Peyer's patch (tissue), 4 donors: ENCODE measurements around the gene GUCY2D.

Experiments
- POLR2A ChIP-seq, 2 donors: fragments of 450-650 bp; IDR thresholded peaks; one replicate each; pipeline ENCODE4 v1.5.1; 2017; ENCODE audit warnings: antibody characterized with exemption in 2 of 2, mild to moderate bottlenecking in 2 of 2, moderate library complexity in 2 of 2
- TF ChIP-seq, protein P1 (sequence below), 6 experiments: fragments of 450-650 bp in 4 of 6; fragments of 200-600 bp in 2 of 6; sonication (generic) in 1 of 6; IDR thresholded peaks; one replicate each; pipeline ENCODE4 v1.5.1; 2017 to 2019; ENCODE audit warnings: antibody characterized with exemption in 6 of 6, mild to moderate bottlenecking in 3 of 6, moderate library complexity in 1 of 6

DNA sequence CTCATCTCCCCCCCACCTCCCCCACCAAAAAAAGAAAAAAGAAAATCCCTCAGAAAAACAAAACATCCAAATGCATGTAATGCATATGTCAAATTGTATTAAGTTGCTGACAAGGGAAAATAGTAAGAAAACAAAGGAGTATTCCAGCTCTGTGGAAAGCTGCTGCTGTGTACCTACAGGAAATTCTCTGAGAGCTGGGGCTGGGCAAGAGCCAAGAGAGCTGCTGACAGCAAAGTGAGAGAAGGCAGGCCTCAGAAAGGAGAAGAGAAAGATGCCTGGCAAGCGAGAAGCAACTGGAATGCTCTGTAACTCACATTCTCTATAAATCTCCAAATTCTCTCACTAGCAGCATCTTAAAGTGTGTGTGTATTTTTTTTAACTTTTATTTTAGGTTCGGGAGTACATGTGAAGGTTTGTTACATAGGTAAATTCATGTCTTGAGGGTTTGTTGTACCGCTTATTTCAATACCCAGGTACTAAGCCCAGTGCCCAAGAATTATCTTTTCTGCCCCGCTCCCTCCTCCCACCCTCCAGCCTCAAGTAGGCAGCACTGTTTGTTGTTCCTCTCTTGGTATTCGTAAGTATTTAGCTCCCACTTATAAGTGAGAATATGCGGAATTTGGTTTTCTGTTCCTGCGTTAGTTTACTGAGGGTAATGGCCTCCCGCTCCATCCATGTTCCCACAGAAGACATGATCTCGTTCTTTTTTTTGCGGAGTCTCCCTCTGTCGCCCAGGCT is 46.0 kb upstream of the GUCY2D start:
- TF ChIP-seq, protein P1, sequence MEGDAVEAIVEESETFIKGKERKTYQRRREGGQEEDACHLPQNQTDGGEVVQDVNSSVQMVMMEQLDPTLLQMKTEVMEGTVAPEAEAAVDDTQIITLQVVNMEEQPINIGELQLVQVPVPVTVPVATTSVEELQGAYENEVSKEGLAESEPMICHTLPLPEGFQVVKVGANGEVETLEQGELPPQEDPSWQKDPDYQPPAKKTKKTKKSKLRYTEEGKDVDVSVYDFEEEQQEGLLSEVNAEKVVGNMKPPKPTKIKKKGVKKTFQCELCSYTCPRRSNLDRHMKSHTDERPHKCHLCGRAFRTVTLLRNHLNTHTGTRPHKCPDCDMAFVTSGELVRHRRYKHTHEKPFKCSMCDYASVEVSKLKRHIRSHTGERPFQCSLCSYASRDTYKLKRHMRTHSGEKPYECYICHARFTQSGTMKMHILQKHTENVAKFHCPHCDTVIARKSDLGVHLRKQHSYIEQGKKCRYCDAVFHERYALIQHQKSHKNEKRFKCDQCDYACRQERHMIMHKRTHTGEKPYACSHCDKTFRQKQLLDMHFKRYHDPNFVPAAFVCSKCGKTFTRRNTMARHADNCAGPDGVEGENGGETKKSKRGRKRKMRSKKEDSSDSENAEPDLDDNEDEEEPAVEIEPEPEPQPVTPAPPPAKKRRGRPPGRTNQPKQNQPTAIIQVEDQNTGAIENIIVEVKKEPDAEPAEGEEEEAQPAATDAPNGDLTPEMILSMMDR (IDR thresholded peaks at IDR 0.05), result no peak
- TF ChIP-seq POLR2A (IDR thresholded peaks at IDR 0.05), result no peak
